ENCODE data around the gene SERPINA9.
"Not testable (repeated sequence)": the region's sequence is repeated elsewhere in the genome, so short reads cannot be mapped to it uniquely, and the experiment has no call there.

SERPINA9 gene

GRCh38 chr14:94486883-94487282 lies 10.9 kb upstream of the SERPINA9 start:
- DNase-seq (ENCODE audit: low spot score): no peak

GRCh38 chr14:94485944-94486841 lies 10.2 kb upstream of the SERPINA9 start:
- peak; percentile 83 for DNase-seq (ENCODE audit: low spot score)

- no peak for DNase-seq (ENCODE audit: low spot score)
Measured at GRCh38 chr14:94484481-94484880, 8.5 kb upstream of the SERPINA9 start.

GRCh38 chr14:94483729-94484275 lies 7.8 kb upstream of the SERPINA9 start:
- no peak for DNase-seq (ENCODE audit: low spot score)

- DNase-seq (ENCODE audit: low spot score): no peak
Measured at GRCh38 chr14:94483071-94483451, 7.1 kb upstream of the SERPINA9 start.

- not testable (repeated sequence) for DNase-seq (ENCODE audit: low spot score)
Measured at GRCh38 chr14:94482132-94483070, 6.4 kb upstream of the SERPINA9 start.

GRCh38 chr14:94481468-94482131 lies 5.6 kb upstream of the SERPINA9 start:
- DNase-seq (ENCODE audit: low spot score): peak; percentile 19

GRCh38 chr14:94480809-94481208 lies 4.8 kb upstream of the SERPINA9 start:
- DNase-seq (ENCODE audit: low spot score): no peak

GRCh38 chr14:94478420-94478819 lies 2.4 kb upstream of the SERPINA9 start:
- DNase-seq (ENCODE audit: low spot score): no peak

- no peak for DNase-seq (ENCODE audit: low spot score)
Measured at GRCh38 chr14:94474581-94475031, 1.4 kb downstream of the SERPINA9 start.

- DNase-seq (ENCODE audit: low spot score): no peak
Measured at GRCh38 chr14:94473666-94474410, 2.2 kb downstream of the SERPINA9 start.

- no peak for DNase-seq (ENCODE audit: low spot score)
Measured at GRCh38 chr14:94472842-94473241, 3.2 kb downstream of the SERPINA9 start.

GRCh38 chr14:94471045-94471444 lies 5.0 kb downstream of the SERPINA9 start:
- DNase-seq (ENCODE audit: low spot score): no peak

GRCh38 chr14:94470311-94470710 lies 5.7 kb downstream of the SERPINA9 start:
- no peak for DNase-seq (ENCODE audit: low spot score)

GRCh38 chr14:94469261-94469660 lies 6.7 kb downstream of the SERPINA9 start:
- DNase-seq (ENCODE audit: low spot score): no peak

GRCh38 chr14:94467728-94468520 lies 8.1 kb downstream of the SERPINA9 start:
- DNase-seq (ENCODE audit: low spot score): no peak

GRCh38 chr14:94466706-94467370 lies 9.2 kb downstream of the SERPINA9 start:
- no peak for DNase-seq (ENCODE audit: low spot score)

GRCh38 chr14:94465042-94465441 lies 11.0 kb downstream of the SERPINA9 start:
- DNase-seq (ENCODE audit: low spot score): no peak

- no peak for DNase-seq (ENCODE audit: low spot score)
Measured at GRCh38 chr14:94464290-94464689, 11.7 kb downstream of the SERPINA9 start.

All from AG08395 (cell line).